Iris pigment epithelial cell (primary cell): ENCODE results near the gene SAMD4A.
"Not testable (repeated sequence)": the region's sequence is repeated elsewhere in the genome, so short reads cannot be mapped to it uniquely, and the experiment has no call there.

Experiments used
- DNase-seq: peaks from one replicate; pipeline ENCODE4 v3.0.0-alpha.2; 2011; ENCODE audit warnings: low read depth

The SAMD4A gene

DNA sequence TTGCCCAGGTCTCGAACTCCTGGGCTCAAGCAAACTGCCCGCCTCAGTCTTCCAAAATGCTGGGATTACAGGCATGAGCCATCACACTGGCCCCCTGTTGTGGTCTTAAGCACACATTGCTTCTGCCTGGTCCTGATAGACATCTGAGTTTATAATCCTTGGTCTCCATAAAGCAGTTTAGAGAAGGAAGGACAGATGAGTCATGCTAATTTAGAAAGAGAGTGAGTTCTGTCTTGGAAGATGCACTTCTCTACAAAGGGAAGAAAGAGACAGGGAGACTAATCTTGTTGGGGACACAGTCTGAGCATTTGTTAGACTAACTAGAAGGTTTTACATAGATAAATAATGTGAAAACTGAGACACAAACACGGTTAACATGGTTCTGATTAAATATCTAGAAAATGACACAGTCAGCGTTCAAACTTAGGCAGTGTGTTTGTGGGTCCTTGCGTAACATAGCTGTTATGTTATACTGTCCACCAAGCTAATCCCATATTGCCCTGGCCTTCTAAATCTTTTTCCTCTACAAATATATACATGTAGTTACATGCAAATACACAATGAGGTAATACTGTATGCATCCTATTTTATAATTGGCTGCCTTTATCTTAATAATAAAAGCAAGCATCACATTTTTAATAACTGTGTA, 31.0 kb downstream of the SAMD4A start:
- DNase-seq, result peak; percentile 77

DNA sequence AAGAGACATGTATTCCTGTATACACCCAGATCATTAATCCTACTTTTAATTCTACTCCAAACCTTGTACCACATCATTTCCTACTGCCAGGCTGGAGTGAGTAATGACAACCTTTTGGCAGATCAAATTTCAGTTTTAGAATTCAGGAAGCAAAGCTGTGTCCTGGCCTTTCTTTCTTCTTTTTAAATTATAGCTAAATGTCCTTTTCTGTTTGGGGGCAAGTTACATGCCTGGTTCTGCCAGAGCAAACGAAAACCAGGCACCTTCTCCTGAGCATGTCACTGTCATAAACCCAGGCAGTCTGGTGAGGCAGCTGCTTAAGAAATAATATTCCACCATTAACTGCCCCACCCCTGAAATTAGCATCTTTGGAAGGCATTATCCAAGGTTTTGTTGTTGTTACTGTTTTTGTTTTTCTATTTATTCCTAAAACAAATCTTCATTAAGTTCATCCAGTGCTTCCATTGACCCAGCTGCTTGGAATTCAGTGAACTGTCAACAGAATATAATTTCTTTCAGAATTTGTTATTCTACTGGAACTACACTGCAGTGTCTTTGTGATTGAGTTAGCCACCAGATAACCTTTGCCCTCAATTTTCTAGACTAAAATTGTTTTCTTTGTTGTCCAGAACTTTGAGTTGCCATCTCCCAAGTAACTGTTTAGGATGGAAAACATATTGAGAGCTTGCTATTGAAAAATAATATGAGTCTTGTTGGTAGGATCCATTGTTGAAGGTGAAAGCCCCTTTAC, 33.2 kb downstream of the SAMD4A start:
- peak; percentile 51 for DNase-seq

DNA sequence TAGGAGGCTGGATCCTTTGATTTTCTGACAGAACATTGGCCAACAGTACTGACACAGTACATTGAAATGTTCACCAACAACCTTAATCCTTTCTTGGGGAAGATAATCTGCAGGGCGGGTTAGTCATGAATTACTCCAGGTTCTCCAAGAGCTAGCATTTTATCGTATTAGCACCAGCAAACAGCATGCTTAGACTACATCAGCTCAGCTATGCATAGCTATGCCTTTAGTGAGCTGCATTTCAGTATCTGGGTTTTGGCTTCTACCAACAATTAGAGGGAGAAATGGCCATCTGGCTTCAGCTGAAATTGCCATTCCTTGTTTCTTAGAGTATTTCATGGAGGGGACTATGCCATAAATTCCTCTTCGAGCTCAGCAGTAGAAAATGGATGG, 33.8 kb downstream of the SAMD4A start:
- peak; percentile 97 for DNase-seq

DNA sequence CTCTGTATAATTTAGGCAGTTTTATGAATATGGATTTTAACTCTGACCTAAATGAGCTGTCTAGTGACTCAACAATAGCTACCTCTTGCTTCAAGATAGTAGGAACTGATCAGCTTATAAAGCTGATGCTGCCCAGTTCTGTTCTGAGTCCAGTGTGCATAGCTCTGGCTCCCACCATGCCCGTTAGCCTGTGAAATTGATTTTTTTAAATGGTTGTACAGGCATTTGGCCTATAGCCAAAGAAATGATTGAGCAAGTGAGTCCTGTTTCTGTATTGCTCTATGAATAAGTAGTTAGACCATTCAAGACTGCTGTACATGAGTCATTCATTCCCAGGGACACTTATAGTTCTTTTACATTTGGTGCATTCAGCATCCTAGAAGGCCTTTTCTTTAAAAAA, 36.4 kb downstream of the SAMD4A start:
- peak; percentile 81 for DNase-seq

DNA sequence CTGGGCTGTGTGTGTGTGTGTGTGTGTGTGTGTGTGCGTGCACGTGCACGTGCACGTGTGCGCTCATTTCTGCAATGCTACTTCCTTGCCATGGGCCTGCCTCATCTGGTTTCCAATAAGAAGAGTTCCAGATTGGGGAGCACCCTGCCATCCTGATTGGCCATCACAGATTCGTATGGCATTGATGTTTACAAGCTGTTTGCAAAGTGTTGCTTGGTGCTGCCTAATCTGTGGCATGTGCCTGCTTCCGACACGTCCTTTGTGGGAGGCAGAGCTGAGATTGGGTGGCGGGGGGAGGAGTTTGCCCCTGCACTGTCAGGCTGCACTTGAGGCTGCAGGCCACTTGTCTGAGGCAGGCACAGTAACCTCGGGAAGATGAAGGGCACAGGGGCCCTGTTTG, 39.2 kb downstream of the SAMD4A start:
- DNase-seq, result no peak

DNA sequence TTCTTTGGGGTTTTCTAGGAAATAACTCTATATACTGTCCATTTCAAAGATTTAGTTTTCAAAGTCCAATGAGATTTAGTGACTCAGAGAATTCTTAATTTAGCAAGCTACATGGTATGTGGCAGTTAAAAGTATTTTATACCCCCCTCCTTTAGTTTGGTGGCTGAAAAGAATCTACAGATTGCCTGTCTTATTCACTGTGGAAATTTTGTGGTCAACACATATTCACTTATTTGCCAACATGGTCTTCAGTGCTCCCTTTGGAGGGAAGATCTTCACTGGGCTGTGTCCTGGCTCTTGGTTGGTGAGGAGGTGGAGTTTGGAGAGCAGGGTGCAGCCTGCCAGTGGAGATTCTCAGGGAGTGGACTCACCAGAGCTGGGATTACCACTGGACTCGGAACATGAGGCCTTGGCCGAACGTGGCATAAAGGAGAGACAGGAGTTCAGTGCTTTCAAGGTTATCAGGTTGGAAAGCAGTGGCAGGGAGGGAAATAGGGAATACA, 39.8 kb downstream of the SAMD4A start:
- peak; percentile 74 for DNase-seq

DNA sequence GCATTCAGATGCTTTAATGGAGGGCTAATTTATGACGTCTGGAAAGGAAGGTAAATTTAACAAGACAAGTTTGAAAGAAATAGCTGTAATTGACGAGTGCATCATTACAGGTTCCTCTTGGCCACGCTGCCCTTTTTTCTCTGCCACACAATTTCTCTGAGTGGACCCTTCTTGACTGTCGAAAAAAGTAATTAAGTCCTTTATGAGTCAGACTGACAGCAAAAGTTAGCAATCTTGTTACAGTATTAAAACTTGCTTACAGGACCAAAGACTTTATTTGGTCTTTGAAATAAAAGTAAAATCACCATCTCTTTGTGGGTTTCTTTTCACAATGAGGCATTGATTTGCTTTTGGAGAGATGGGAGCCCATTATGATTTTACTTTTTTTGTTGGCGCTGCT, 42.6 kb downstream of the SAMD4A start:
- DNase-seq, result no peak

DNA sequence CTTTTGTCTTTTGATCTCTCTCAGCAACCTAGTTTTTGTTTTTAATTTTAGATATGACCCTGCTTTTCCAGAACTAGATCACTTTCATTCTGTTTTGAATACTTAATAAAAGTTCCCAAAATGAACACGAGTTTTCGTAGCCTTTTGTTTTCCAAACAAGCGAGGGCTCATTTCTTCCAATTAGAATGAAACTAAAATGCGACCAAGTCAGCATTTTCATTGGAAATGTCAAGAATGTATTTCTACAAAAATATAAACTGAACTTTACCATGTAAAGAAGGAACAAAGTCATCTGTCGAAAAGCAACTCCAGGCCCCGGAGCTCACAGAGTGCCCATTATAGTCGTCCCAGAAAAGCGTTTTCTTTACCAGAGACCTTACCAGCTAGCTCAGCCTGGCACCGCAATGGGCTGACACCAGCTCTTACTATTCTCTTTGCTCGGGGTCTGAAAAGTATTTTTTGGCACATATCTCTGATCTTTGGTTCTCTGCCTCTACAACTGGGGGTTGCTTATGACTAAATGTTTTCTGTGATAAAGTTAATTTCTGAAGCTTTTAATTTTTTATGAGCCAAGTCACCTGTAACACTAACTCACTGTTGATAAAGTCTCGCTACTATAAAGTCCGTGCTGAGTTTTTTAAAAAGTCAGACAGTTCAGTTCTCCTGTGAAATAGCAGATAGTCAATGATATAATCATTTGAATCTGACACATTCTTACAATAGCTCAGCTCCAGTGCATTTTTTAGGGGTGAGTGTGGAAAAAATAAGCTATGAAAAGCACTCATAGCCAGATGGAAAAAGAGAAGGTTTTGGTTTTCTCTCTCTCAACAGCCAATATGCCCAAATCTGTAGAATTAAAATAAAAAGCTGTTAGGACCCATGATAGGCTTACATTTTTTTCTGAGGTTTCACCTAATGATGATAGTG, 43.4 kb downstream of the SAMD4A start:
- DNase-seq, result peak; percentile 71

DNA sequence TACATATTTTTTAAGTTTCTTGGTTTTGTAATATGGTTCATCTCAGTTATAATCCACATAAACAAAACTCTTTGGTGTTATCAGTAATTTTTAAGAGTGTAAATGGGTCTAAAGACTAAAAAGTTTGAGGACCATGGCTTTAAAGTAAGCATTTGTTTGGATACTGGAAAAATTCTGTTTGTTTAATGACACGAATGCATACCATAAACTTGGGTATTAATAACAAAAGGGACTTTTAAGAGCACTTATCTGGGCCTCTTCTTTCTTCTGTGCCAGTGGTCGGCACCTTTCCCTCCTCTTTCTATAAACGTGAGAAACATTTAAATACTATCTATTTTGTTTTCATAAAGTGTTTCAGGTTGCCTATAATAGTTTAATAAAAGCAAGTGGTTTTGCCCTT, 47.4 kb downstream of the SAMD4A start:
- no peak for DNase-seq

DNA sequence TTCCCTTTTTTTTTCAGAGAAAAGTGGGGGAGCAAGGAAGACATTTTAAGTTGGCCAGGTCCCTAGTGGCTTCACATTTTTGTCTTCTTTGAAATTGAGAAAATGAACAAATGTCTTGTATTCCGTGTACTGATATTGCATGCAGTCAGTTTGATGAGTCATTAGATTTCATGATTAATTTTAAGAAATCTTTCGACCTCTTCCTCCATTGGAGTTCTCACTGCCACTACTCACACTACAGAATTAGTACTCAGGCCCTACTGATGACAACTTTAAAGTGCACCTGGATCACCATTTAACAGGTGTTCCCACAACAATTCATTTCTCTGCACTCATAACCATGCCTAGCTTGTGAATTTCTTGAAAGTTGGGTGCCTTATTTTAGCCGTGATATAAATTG, 50.5 kb downstream of the SAMD4A start:
- peak; percentile 51 for DNase-seq

DNA sequence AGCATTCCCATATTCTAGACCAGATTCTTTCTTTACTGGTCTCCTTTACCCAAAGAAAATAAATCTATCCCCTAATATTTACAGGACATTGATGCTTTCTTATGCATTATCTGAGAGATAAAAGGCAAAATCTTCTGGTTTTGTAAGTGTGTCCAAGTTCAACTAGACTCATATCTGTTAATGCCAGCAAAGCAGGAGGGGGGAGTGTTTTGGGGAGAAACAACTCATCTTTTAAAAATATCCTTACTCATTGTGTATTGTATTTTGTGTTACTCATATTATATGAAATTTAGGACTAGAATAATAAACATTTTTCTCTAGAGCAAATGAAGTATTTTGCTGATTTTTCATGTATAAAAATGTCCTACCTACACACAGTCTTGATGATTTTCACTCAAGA, 54.8 kb downstream of the SAMD4A start:
- DNase-seq, result no peak

DNA sequence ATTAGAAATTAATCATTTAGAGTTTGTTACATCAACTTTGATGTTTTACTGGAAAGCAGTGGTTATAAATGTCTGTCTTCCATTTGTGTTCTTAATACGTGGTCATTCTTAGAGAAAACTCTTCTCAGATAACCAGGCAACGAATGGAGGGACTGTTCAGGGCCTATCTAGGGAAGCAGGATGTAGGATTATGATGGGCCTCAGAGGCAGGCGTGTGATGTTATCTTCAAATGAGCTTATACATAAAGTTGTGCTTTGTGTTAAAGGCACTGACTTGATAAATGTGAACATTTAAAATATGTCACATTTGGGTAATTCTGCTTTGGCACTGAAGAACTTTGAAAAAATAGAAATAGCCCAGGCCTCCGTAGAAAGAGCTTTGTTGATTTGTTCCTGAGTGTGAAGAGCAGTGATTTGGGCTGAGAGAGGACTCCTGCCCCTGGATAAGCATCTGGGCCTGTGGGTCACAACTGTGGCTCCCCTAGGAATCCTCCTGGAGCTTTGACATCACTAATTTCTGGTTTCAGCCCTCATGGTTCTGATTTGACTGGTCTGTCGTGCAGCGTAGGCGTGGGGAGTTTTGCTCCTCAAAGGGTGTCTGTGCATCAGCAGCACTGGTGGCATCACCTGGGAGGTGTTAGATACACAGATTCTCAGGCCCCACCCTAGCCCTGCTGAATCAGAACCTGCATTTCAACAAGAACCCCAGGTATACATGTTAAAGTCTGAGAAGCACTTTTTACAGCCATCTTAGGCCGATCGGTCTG, 55.4 kb downstream of the SAMD4A start:
- no peak for DNase-seq

DNA sequence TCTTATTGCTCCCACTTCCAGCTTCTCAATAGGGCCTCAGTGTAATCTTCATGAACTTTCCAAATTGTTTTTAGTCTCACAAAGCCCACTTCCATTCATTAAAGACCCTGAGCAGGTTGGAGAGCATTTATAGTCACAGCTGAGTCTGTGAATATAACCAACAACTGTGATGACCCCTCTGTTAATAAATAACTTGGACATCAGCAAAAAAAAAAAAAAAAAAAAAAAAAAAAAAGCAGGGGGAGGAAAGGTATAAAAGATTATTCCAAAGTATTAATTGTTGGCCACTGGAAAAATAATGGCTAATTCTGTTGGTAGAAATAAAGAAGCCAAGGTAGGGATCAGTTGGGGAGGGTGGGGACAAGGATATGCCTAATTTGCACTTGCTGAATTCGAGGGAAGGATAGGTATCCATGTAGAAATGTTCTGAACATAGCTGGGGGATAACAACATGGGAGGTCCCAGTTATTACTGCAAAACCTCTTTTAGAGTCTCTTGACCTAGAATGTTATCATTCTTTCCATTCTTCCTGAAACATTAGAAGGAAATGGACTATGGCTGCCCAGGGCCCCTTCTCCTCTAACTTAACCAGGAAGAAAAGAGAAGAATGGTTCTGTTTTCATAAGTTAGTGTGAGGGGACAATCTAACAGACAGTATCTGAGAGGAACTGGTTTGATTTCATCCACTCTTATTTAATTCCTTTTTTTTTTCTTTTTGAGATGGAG, 56.5 kb downstream of the SAMD4A start:
- DNase-seq, result no peak

DNA sequence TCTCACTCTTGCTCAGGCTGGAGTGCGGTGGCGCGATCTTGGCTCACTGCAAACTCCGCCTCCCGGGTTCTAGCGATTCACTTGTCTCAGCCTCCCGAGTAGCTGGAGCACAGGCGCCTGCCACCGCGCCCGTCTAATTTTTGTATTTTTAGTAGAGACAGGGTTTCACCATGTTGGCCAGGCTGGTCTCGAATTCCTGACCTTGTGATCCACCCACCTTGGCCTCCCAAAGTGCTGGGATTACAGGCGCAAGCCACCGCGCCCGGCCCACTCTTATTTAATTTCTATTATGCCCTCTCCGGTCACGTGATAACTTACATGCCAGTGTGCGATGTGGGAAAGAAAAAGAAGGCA, 57.1 kb downstream of the SAMD4A start:
- not testable (repeated sequence) for DNase-seq

DNA sequence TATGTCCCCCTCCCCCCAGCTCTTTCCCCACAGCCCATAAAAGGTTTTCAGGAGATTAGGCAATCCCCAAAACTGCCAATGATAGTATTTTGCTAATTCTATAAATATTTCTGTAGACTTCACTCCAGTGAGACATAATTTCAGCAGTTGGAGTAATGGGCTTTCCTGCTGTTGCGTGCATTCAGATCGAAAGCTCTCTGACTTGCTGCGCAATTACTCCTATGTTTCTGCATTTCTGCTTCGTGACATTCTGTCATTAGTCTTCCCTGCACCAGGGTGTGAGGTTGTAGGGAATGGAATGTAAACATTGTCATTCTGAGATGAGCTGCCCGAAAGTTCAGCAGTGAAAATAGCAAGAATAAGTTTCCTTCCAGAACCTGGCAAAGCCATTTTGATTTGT, 58.2 kb downstream of the SAMD4A start:
- no peak for DNase-seq

DNA sequence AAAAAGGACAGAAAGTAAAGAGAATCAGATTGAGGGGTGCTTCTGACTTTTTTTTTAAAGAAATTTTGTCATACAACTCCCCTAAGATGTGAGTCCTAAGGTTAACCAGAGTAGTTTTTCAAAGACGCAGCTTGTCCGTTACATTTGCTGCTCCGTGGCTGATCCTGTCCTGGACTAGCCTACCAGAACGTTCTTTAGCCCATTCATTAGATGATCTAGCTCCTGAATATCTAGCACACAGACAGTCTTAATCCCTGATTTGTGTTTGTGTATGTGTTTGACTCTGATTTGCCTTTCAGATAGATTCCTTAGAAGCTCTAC, 60.3 kb downstream of the SAMD4A start:
- DNase-seq, result peak; percentile 32

DNA sequence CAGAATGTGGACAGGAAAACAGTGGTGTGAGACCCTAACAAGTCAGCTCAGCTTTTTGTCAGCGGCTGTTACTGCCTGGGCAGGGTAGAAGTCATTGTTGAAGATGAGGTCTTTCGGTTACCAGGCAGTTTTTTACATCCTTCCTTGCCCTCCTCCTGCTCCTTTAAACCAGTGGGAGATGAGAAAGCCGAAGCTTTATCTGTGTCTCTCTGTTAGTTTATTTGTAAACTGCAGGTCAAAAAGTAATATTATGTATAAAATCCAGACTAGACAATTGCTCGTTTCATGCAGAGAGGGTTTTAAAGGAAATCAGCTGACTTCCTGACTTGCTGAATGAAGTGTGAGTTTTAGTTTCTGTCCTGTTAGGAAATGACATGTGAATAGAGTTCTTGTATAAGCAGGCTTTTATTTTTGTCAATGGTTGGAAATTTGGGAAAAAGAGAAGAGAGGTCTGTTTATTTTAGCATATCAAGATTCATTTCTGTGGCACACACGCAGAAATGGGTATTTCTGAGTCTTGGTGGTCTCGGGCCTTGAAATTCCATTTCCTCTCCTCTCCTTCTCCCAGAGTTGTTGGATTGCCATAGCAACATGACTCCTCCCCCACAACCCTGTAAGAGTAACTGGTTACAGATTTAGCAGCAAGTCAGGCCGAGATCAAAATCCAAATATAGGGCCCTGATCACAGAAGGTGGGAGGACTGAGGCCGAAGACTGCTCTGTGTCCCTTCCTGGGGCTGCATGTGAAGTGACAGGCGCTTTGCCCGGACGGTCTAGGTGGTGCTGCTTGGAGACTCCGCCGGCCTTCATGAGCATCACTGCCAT, 60.8 kb downstream of the SAMD4A start:
- peak; percentile 68 for DNase-seq

DNA sequence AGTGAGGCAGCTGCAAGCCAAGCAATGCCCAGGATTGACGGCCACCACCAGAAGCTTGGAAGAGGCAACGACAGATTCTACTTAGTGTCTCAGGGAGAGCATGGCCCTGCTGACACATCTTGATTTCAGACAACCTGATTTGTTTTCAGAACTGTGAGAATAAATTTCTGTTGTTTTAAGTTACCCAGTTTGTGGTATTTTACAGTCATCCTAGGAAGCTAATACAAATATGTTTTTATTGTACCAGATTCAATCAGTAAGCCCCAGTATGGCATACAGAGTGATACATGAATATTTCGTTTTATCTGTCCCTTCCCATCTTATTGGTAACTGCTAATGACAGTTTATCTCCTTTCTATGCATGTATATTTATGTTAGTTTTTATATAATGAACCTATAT, 62.3 kb downstream of the SAMD4A start:
- no peak for DNase-seq

DNA sequence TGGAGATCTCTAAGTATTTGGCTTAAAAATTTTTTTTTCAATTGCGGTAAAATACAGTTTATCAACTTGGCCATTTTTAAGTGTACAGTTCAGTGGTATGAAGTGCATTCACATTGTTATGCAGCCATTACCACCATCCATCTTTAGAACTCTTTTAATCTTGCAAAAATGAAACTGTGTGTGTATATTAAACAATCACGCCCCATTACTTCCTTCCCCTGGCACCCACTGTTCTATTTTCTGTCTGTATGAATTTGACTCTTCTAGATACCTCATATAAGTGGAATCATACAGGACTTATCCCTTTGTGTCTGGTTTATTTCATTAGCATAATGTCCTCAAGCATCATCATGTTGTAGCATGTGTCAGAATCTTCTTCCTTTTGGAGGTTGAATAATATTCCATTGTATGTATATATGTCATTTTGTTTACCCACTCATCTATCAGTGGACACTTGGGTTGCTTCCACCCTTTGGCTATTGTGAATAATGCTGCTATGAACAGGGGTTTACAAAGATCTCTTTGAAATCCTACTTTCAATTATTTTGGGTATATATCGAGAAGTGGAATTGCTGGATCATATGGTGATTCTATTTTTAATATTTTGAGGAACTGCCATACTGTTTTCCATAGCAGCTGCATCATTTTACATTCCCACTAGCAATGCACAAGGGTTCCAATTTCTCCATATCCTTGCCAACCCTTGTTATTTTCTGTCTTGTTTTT, 62.9 kb downstream of the SAMD4A start:
- DNase-seq, result no peak

DNA sequence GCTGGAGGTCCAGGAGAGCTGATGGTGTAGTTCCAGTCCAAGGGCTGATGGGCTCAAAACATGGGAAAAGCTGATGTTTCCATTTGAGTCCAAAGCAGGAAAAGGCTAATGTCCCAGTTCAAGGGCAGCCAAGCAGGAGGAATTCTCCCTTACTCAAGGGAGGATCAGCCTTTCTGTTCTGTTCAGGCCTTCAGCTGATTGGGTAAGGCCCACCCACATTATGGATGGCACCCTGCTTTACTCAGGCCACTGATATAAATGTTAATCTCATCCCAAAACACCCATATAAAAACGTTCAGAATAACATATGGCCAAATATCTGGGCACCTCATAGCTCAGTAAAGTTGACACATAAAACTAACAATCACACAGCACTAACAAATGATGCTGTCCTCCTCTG, 64.1 kb downstream of the SAMD4A start:
- DNase-seq, result no peak
